ENCODE results near the gene ADCY3.

DNA sequence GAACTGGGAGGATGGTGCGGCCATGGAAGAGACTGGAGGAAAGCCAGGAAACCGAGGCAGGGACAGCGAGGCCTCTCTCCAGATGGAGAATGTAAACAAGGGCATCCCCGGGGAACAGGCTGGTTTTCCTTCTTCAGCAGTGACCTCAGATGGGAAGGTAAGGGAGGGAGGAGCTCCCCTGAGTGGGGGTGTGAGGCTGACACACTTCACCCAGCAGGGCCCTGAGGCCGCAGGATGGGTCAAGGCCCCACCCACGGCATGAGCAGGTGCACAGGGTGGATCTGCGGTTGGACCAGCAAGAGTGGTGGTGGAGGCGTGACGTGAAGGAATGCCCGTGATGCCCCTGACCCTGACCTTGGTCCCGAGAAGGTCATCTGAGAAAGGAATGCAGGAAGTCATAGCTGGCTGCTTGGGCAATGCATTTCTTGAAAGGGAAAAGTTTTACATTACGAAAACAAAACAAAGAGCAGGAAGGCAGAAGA is 48.1 kb downstream of the ADCY3 start:
- TF ChIP-seq, protein P1, sequence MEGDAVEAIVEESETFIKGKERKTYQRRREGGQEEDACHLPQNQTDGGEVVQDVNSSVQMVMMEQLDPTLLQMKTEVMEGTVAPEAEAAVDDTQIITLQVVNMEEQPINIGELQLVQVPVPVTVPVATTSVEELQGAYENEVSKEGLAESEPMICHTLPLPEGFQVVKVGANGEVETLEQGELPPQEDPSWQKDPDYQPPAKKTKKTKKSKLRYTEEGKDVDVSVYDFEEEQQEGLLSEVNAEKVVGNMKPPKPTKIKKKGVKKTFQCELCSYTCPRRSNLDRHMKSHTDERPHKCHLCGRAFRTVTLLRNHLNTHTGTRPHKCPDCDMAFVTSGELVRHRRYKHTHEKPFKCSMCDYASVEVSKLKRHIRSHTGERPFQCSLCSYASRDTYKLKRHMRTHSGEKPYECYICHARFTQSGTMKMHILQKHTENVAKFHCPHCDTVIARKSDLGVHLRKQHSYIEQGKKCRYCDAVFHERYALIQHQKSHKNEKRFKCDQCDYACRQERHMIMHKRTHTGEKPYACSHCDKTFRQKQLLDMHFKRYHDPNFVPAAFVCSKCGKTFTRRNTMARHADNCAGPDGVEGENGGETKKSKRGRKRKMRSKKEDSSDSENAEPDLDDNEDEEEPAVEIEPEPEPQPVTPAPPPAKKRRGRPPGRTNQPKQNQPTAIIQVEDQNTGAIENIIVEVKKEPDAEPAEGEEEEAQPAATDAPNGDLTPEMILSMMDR (IDR thresholded peaks at IDR 0.05 in 4 of 5, conservative IDR thresholded peaks at IDR 0.05 in 1 of 5), result no peak
- no peak for TF ChIP-seq POLR2A (IDR thresholded peaks at IDR 0.05)
